Neural progenitor cell (in vitro differentiated cells): Measurements from ENCODE around the gene CSNK2A3.

ENCODE experiments used
- EZH2 ChIP-seq: fragments of 200-600 bp; sonication (generic); IDR thresholded peaks from 2 replicates; pipeline ENCODE4 v1.6.1; 2017; ENCODE audit warnings: antibody characterized with exemption, mild to moderate bottlenecking, moderate library complexity
- EZH2phosphoT487 ChIP-seq: fragments of 200-600 bp; sonication (generic); IDR thresholded peaks from 2 replicates; pipeline ENCODE4 v1.6.1; 2017; ENCODE audit warnings: antibody characterized with exemption
- TF ChIP-seq, protein P1 (sequence below): fragments of 200-600 bp; sonication (generic); IDR thresholded peaks from 2 replicates; pipeline ENCODE4 v1.5.1; 2017; ENCODE audit warnings: antibody characterized with exemption, mild to moderate bottlenecking

DNA sequence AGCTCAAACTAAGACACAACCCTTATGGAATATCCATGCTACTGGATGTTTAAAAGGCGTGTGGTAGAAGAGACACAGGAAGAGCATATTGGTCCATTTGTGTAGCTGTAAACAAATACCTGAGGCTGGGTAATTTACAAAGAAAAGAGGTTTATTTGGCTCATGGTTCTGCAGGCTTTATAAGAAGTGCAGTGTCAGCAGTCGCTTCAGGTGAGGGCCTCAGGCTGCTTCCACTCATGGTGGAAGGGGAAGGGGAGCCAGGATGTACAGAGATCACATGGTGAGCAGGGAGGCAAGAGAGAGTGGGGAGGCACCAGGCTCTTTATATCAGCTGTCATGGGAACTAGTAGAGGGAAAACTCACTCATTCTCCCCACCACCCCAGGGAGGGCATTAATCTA, 31.8 kb upstream of the CSNK2A3 start:
- TF ChIP-seq, protein P1, sequence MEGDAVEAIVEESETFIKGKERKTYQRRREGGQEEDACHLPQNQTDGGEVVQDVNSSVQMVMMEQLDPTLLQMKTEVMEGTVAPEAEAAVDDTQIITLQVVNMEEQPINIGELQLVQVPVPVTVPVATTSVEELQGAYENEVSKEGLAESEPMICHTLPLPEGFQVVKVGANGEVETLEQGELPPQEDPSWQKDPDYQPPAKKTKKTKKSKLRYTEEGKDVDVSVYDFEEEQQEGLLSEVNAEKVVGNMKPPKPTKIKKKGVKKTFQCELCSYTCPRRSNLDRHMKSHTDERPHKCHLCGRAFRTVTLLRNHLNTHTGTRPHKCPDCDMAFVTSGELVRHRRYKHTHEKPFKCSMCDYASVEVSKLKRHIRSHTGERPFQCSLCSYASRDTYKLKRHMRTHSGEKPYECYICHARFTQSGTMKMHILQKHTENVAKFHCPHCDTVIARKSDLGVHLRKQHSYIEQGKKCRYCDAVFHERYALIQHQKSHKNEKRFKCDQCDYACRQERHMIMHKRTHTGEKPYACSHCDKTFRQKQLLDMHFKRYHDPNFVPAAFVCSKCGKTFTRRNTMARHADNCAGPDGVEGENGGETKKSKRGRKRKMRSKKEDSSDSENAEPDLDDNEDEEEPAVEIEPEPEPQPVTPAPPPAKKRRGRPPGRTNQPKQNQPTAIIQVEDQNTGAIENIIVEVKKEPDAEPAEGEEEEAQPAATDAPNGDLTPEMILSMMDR: no peak
- TF ChIP-seq EZH2phosphoT487 (no peak), EZH2 (no peak)
